ENCODE measurements around the gene ZFP69B.

DNA sequence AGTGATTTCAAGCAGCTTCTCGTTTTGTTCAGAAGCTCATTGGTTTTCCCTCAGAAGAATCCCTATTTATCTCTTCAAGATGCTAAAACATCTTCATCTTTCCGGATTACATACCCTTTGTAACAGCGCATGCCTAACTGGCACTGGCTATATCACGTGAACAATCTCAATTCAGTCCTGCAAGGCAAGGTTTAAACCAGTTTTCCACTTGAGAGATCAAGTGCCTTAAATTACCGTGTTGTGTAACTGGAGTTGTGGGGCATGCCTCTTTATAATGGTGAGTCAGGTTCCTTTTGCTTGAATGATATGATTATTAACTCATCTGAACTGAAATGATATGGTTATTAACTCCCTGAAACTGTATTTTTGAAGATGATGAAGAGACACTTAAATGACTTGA, 11.0 kb upstream of the ZFP69B start:
- TF ChIP-seq, protein P1, sequence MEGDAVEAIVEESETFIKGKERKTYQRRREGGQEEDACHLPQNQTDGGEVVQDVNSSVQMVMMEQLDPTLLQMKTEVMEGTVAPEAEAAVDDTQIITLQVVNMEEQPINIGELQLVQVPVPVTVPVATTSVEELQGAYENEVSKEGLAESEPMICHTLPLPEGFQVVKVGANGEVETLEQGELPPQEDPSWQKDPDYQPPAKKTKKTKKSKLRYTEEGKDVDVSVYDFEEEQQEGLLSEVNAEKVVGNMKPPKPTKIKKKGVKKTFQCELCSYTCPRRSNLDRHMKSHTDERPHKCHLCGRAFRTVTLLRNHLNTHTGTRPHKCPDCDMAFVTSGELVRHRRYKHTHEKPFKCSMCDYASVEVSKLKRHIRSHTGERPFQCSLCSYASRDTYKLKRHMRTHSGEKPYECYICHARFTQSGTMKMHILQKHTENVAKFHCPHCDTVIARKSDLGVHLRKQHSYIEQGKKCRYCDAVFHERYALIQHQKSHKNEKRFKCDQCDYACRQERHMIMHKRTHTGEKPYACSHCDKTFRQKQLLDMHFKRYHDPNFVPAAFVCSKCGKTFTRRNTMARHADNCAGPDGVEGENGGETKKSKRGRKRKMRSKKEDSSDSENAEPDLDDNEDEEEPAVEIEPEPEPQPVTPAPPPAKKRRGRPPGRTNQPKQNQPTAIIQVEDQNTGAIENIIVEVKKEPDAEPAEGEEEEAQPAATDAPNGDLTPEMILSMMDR (IDR thresholded peaks at IDR 0.05): no peak
- no peak for TF ChIP-seq POLR2A (IDR thresholded peaks at IDR 0.05)

Data from upper lobe of left lung (tissue), 4 donors.